Caco-2 (cell line): ENCODE data around the gene ALDH3A2. TPM values are rescaled to one million over a fixed set of nuclear protein-coding genes. Genes with fewer than 3 reads are reported as not detected.

Source experiments
- BruUV-seq: library from RNA; stranded (reverse); fragments of 400-500 nt; replicated peaks from 2 replicates; lab custom pipeline; 2021; lab: Mats Ljungman, UMichigan
- CTCF ChIA-PET: fragments of 300-600 bp; sonication (Branson Sonifier 250); formaldehyde crosslinking; loops from one replicate; lab custom pipeline; 2022; ENCODE audit warnings: antibody characterized with exemption; lab: Charles Lee
- POLR2A ChIA-PET: fragments of 300-600 bp; sonication (Branson Sonifier 250); formaldehyde crosslinking; loops from one replicate; lab custom pipeline; 2022; ENCODE audit warnings: antibody characterized with exemption; lab: Charles Lee
- DNase-seq, 2 experiments: peaks; one replicate each; pipeline versions ENCODE4 v3.0.0 to v3.0.0-alpha.2; 2020 to 2022
- H3K27me3 ChIP-seq: replicated peaks from 2 replicates; pipeline ENCODE4 v1.6.0; 2011; ENCODE audit warnings: low read length; ENCODE audit not compliant: control insufficient read depth, insufficient read depth
- H3K36me3 ChIP-seq: 2 replicates; pipeline ENCODE4 v1.5.1; 2011; ENCODE audit warnings: low read length; ENCODE audit not compliant: control insufficient read depth, insufficient read depth
- H3K4me1 ChIP-seq: fragments of 250-450 bp; sonication (Bioruptor Pico); 2 replicates; pipeline ENCODE4 v1.5.1; 2020; ENCODE audit warnings: mild to moderate bottlenecking
- H3K4me3 ChIP-seq: 2 replicates; pipeline ENCODE4 v1.5.1; 2011; ENCODE audit warnings: low read depth, mild to moderate bottlenecking, control low read depth, low read length
- H3K9me3 ChIP-seq: fragments of 250-450 bp; sonication (Bioruptor Pico); 2 replicates; pipeline ENCODE4 v1.5.1; 2020; ENCODE audit warnings: mild to moderate bottlenecking, moderate library complexity
- H3K27ac Mint-ChIP-seq: one replicate; pipeline ENCODE4 v1.8.0; 2022; ENCODE audit warnings: mixed read lengths; ENCODE audit not compliant: unreplicated experiment
- H3K27me3 Mint-ChIP-seq: one replicate; pipeline ENCODE4 v1.8.0; 2022; ENCODE audit warnings: mixed read lengths; ENCODE audit not compliant: insufficient read depth, unreplicated experiment
- H3K36me3 Mint-ChIP-seq: one replicate; pipeline ENCODE4 v1.8.0; 2022; ENCODE audit warnings: mild to moderate bottlenecking, mixed read lengths; ENCODE audit not compliant: insufficient read depth, unreplicated experiment
- H3K4me1 Mint-ChIP-seq: one replicate; pipeline ENCODE4 v1.8.0; 2022; ENCODE audit warnings: low read depth, mixed read lengths; ENCODE audit not compliant: unreplicated experiment
- H3K4me3 Mint-ChIP-seq: one replicate; pipeline ENCODE4 v1.8.0; 2022; ENCODE audit warnings: mild to moderate bottlenecking, moderate library complexity, mixed read lengths; ENCODE audit not compliant: unreplicated experiment
- H3K9me3 Mint-ChIP-seq: one replicate; pipeline ENCODE4 v1.8.0; 2022; ENCODE audit warnings: mixed read lengths; ENCODE audit not compliant: unreplicated experiment
- intact Hi-C: fragments of 100-400 bp; cut with micrococcal nuclease; formaldehyde crosslinking; loops from one replicate; pipeline ENCODE4 v1.10.0; 2022; ENCODE audit not compliant: unreplicated experiment
- total RNA-seq: library from RNA; stranded (reverse); gene quantifications from 2 replicates; pipeline ENCODE4 v1.2.3, GENCODE V29; 2022
- TF ChIP-seq, protein P1 (sequence below), 2 experiments: fragments of 200-600 bp in 1 of 2; IDR thresholded peaks; 1 replicate in 1 of 2; 2 replicates in 1 of 2; pipeline versions ENCODE4 v1.5.1 to v1.8.0; 2011 to 2022; ENCODE audit warnings: antibody characterized with exemption in 1 of 2, control low read depth in 1 of 2, inconsistent platforms in 1 of 2, low read depth in 1 of 2, low read length in 1 of 2, mild to moderate bottlenecking in 1 of 2, moderate library complexity in 1 of 2; ENCODE audit not compliant: insufficient read depth in 1 of 2, severe bottlenecking in 1 of 2, unreplicated experiment in 1 of 2

The ALDH3A2 gene
- total RNA-seq, 1 experiment from 2014 or later = 84.0 TPM

DNA sequence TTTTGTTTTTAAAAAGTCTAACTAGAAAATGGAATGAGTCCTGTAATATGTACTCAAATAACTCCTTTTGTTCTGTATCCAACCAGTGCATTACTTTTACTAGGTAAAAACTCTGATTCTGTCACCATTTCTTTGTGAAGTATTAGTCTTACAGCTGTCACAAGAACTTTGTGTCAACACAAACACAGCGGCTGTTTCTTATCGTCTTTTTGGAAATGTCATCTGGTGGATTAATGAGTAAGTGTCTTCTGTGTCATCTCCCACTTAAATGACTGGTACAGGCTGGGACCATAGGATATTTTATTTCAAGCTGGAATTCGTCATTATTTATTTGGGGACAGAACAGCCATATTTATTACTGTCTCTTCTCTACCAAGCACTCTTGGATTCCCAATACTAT lies 19.1 kb upstream of the ALDH3A2 start:
- POLR2A ChIA-PET = no interaction called here
- intact Hi-C loops = no loop called here
- H3K27me3 ChIP-seq = no peaks in the 10 kb centered on the region
- Mint-ChIP-seq H3K27ac (no peak overlapping the region), H3K36me3 (no peaks in the 10 kb centered on the region), H3K4me3 (no peak overlapping the region), H3K27me3 (no peaks in the 10 kb centered on the region), H3K9me3 (no peaks in the 10 kb centered on the region), H3K4me1 (peaks cover 6% of the 10 kb centered on the region)
- no peak overlapping the region for H3K4me3 ChIP-seq
- TF ChIP-seq, protein P1, sequence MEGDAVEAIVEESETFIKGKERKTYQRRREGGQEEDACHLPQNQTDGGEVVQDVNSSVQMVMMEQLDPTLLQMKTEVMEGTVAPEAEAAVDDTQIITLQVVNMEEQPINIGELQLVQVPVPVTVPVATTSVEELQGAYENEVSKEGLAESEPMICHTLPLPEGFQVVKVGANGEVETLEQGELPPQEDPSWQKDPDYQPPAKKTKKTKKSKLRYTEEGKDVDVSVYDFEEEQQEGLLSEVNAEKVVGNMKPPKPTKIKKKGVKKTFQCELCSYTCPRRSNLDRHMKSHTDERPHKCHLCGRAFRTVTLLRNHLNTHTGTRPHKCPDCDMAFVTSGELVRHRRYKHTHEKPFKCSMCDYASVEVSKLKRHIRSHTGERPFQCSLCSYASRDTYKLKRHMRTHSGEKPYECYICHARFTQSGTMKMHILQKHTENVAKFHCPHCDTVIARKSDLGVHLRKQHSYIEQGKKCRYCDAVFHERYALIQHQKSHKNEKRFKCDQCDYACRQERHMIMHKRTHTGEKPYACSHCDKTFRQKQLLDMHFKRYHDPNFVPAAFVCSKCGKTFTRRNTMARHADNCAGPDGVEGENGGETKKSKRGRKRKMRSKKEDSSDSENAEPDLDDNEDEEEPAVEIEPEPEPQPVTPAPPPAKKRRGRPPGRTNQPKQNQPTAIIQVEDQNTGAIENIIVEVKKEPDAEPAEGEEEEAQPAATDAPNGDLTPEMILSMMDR (IDR thresholded peaks at IDR 0.05; ENCODE audit: insufficient read depth in 1 of 2, low read depth in 1 of 2, low read length in 1 of 2, severe bottlenecking in 1 of 2, unreplicated experiment in 1 of 2) = no peak
- no peaks in the 10 kb centered on the region for H3K36me3 ChIP-seq
- BruUV-seq = no TSS peak
- H3K4me1 ChIP-seq = no peaks in the 10 kb centered on the region
- no peaks in the 10 kb centered on the region for H3K9me3 ChIP-seq
- CTCF ChIA-PET = no interaction called here
- DNase-seq = no peak

DNA sequence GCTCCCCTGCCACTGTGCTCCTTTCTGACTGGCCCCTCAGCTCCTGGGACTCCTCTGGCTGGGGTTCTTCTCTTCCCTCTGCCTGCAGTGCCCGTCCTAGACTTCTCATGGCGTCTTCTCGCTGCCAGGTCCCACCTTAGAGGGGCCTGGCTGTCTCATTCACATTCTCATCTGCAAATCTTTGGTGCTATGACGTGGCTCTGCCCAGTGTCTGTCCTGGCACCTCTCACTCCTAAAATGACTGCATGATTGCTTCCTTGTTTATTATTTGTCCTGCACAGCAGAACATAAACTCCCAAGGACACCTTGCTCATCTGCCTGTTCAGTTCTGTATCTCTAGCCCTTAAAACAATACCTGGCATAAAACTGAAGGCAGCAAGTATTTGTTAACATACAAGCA lies 18.5 kb upstream of the ALDH3A2 start:
- Mint-ChIP-seq H3K4me3 (no peak overlapping the region), H3K4me1 (peaks cover 6% of the 10 kb centered on the region), H3K36me3 (no peaks in the 10 kb centered on the region), H3K27me3 (no peaks in the 10 kb centered on the region), H3K27ac (no peak overlapping the region), H3K9me3 (no peaks in the 10 kb centered on the region)
- CTCF ChIA-PET = no interaction called here
- DNase-seq = no peak
- intact Hi-C loops = no loop called here
- Histone ChIP-seq H3K9me3 (no peaks in the 10 kb centered on the region), H3K4me3 (no peak overlapping the region), H3K36me3 (no peaks in the 10 kb centered on the region), H3K4me1 (no peaks in the 10 kb centered on the region), H3K27me3 (no peaks in the 10 kb centered on the region)
- POLR2A ChIA-PET = no interaction called here
- BruUV-seq = no TSS peak
- TF ChIP-seq, protein P1 (IDR thresholded peaks at IDR 0.05; ENCODE audit: insufficient read depth in 1 of 2, low read depth in 1 of 2, low read length in 1 of 2, severe bottlenecking in 1 of 2, unreplicated experiment in 1 of 2) = no peak

DNA sequence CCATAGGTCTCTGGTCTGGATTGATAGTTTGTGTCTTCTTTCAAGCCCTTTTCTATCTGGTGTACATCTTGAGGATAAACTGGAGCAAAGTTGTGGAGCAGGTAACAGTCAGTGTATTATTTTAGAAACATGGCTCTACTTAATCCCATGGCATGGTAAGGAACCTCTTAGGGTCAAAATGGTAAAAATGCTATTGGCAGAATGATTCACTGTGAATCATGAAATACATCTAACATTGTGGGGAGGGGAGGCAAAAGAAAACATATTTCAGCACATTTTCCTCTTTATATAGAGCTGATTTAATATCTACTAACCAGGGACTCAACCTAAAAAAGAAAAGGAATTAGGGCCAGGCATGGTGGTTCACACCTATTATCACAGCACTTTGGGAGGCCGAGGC lies 17.9 kb upstream of the ALDH3A2 start:
- TF ChIP-seq, protein P1 (IDR thresholded peaks at IDR 0.05; ENCODE audit: insufficient read depth in 1 of 2, low read depth in 1 of 2, low read length in 1 of 2, severe bottlenecking in 1 of 2, unreplicated experiment in 1 of 2) = no peak
- H3K4me1 ChIP-seq = no peaks in the 10 kb centered on the region
- H3K9me3 ChIP-seq = no peaks in the 10 kb centered on the region
- POLR2A ChIA-PET = no interaction called here
- no peak overlapping the region for H3K27ac Mint-ChIP-seq
- no peak overlapping the region for H3K4me3 ChIP-seq
- H3K4me1 Mint-ChIP-seq = peaks cover 6% of the 10 kb centered on the region
- H3K4me3 Mint-ChIP-seq = no peak overlapping the region
- H3K27me3 Mint-ChIP-seq = no peaks in the 10 kb centered on the region
- CTCF ChIA-PET = no interaction called here
- no peaks in the 10 kb centered on the region for H3K27me3 ChIP-seq
- H3K36me3 ChIP-seq = no peaks in the 10 kb centered on the region
- no TSS peak for BruUV-seq
- H3K9me3 Mint-ChIP-seq = no peaks in the 10 kb centered on the region
- no peaks in the 10 kb centered on the region for H3K36me3 Mint-ChIP-seq
- DNase-seq = no peak
- intact Hi-C loops = no loop called here
